ENCODE data around the gene LZTR1. TPM values are rescaled to one million over a fixed set of nuclear protein-coding genes. Genes with fewer than 3 reads are reported as not detected.

Gene LZTR1
- total and polyA plus RNA-seq, 4 donors = 11.3 to 83.9 (median 70.4) TPM

DNA sequence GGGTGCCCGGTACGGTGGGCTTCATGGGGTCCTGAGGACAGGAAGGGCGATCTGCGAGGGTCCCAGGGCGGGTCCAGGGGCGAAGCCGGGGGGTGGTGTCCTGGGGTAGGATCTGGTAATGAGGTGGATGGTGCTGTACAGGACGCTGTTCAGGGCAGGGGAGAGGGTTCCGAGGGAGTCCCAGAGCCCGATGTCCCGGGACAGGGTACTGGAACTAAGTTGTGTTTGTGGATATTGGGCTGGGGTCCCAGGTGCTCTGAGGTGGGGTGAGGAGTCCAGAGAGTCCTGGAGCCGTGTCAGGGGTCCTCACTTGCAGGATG is 426 bp downstream of the LZTR1 start:
- Histone ChIP-seq H3K4me3 (ENCODE audit: low read length in 2 of 2) (peak overlapping the region; percentile 68 to 83), H3K4me1 (ENCODE audit: control insufficient read depth in 1 of 2, insufficient read depth in 2 of 2, low read length in 2 of 2) (no peaks in the 10 kb centered on the region), H3K27me3 (ENCODE audit: control insufficient read depth in 1 of 2, insufficient read depth in 2 of 2, low read length in 1 of 2) (no peaks in the 10 kb centered on the region), H3K27ac (ENCODE audit: low read depth in 1 of 2, low read length in 2 of 2) (no peak overlapping the region), H3K9me3 (ENCODE audit: control insufficient read depth, low read length) (peaks cover 3% of the 10 kb centered on the region), H3K36me3 (ENCODE audit: control insufficient read depth in 1 of 2, insufficient read depth in 2 of 2, low read length in 1 of 2) (peaks cover 0 to 1% of the 10 kb centered on the region in 2 donors)
- intact Hi-C loops (cut with DNase I) = loop anchor here (1.0 to 5.0 kb wide), 2 partner anchors 19 to 95 kb away; no protein-coding TSS in a partner anchor
- WGBS, 2 donors = 0 to 1% methylated on average over 12 of the region's 12 CpGs
- no peak for DNase-seq
- ATAC-seq (ENCODE audit: low FRiP score) = no peak

DNA sequence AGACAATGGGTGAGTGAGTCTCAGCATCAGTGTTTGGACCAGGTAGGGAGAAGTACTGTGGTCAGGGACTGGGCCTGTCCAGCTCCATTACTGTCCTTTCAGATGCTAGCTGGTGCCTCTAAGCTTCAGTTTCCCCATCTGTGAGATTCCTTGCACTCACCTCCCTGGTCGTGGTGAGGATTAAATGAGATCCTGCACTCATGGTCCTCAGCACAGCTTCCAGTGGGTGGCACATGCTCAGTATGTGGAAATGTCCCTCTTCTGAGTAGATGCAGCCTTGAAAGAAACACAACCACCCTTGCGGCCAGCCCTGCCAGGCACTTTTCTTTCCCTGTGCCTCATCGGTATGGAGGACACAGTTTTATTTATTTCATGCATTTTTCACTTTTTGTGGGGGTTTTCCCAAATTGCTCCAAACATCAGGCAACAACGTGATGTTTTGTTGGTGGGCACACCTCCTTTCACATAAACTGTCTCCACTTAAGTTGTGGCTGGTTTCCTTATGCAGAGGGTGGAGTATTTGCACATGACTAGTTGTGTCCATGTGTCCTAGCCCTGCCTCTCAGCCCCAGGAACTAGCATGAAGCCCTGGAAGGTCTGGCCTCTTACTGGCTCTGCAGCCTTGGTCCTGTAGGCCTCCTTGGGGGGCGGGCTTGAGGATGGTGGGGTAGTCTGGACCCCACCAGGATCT is 1.1 kb downstream of the LZTR1 start:
- Histone ChIP-seq H3K27ac (ENCODE audit: low read depth in 1 of 2, low read length in 2 of 2) (no peak overlapping the region), H3K27me3 (ENCODE audit: control insufficient read depth in 1 of 2, insufficient read depth in 2 of 2, low read length in 1 of 2) (no peaks in the 10 kb centered on the region), H3K36me3 (ENCODE audit: control insufficient read depth in 1 of 2, insufficient read depth in 2 of 2, low read length in 1 of 2) (peaks cover 0 to 1% of the 10 kb centered on the region in 2 donors), H3K4me1 (ENCODE audit: control insufficient read depth in 1 of 2, insufficient read depth in 2 of 2, low read length in 2 of 2) (no peaks in the 10 kb centered on the region), H3K9me3 (ENCODE audit: control insufficient read depth, low read length) (peaks cover 3% of the 10 kb centered on the region), H3K4me3 (ENCODE audit: low read length in 2 of 2) (peak overlapping the region; percentile 68 to 83)
- WGBS, 2 donors = 70 to 76% methylated on average over 5 of the region's 5 CpGs
- DNase-seq (no peak), ATAC-seq (ENCODE audit: low FRiP score) (no peak)
- intact Hi-C loops (cut with DNase I) = loop anchor here in 1 of 2 donors (5.0 kb wide), 1 partner anchor 96 kb away; no protein-coding TSS in a partner anchor

DNA sequence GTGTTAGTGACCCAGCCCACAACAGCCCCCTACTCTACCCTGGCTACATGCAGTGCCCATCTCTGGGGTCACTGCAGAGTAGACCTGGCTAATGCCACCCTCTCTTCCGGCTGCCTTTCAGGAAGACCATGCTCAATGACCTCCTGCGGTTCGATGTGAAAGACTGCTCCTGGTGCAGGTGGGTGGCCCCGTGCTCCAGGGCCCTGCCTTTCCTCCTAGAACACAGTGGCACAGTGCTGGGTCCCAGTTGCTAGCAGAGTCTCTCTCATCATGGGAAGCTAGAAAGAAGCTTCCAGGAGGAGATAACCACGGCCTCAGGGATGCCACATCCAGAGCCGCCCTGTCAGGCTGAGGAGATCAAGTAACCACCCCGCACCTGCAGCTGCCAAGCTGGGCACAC is 3.6 kb downstream of the LZTR1 start:
- DNase-seq = no peak
- no peaks in the 10 kb centered on the region for H3K4me1 ChIP-seq (ENCODE audit: control insufficient read depth in 1 of 2, insufficient read depth in 2 of 2, low read length in 2 of 2)
- WGBS, 2 donors = 92 to 93% methylated on average over 7 of the region's 7 CpGs
- H3K27me3 ChIP-seq (ENCODE audit: control insufficient read depth in 1 of 2, insufficient read depth in 2 of 2, low read length in 1 of 2) = no peaks in the 10 kb centered on the region
- intact Hi-C loops (cut with DNase I) = no loop called here
- ATAC-seq (ENCODE audit: low FRiP score) = no peak
- peaks cover 0 to 1% of the 10 kb centered on the region in 2 donors for H3K36me3 ChIP-seq (ENCODE audit: control insufficient read depth in 1 of 2, insufficient read depth in 2 of 2, low read length in 1 of 2)
- H3K4me3 ChIP-seq (ENCODE audit: low read length in 2 of 2) = no peak overlapping the region
- no peaks in the 10 kb centered on the region for H3K9me3 ChIP-seq (ENCODE audit: control insufficient read depth, low read length)
- H3K27ac ChIP-seq (ENCODE audit: low read depth in 1 of 2, low read length in 2 of 2) = no peak overlapping the region

DNA sequence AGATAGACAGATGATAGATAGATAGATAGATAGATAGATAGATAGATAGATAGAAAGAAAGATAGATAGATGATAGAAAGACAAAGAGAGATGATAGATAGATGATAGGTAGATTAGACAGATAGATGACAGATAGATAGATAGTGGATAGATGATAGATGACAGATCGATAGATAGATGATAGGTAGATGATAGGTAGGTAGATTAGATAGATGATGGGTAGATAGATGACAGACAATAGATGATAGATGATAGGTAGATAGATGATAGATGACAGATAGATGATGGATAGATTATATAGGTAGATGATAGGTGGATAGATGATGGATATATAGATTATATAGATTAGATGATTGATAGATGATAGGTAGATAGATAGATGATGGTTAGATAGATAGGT is 4.3 kb downstream of the LZTR1 start:
- H3K36me3 ChIP-seq (ENCODE audit: control insufficient read depth in 1 of 2, insufficient read depth in 2 of 2, low read length in 1 of 2) = peaks cover 0 to 1% of the 10 kb centered on the region in 2 donors
- no peaks in the 10 kb centered on the region for H3K27me3 ChIP-seq (ENCODE audit: control insufficient read depth in 1 of 2, insufficient read depth in 2 of 2, low read length in 1 of 2)
- no peak overlapping the region for H3K4me3 ChIP-seq (ENCODE audit: low read length in 2 of 2)
- intact Hi-C loops (cut with DNase I) = no loop called here
- no peak overlapping the region for H3K27ac ChIP-seq (ENCODE audit: low read depth in 1 of 2, low read length in 2 of 2)
- H3K9me3 ChIP-seq (ENCODE audit: control insufficient read depth, low read length) = no peaks in the 10 kb centered on the region
- 92 to 95% methylated on average over 1 of the region's 1 CpG for WGBS, 2 donors
- H3K4me1 ChIP-seq (ENCODE audit: control insufficient read depth in 1 of 2, insufficient read depth in 2 of 2, low read length in 2 of 2) = no peaks in the 10 kb centered on the region
- no peak for DNase-seq
- ATAC-seq (ENCODE audit: low FRiP score) = no peak

DNA sequence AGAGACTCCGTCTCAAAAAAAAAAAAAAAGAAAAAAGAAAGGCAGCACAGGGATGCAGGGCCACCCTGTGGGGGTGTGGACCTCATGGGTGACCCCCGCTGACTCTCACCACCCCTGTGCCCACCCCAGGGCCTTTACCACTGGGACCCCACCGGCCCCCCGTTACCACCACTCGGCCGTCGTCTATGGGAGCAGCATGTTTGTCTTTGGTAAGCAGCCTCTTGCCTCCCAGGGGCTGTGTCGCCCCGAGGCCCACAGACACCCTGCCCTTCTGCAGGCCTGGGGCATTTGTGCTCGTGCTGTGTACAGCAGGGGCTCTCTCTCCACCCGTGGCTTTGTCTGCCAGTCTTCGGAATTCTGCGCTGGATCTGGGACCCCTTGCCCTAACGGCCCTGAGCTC is 5.3 kb downstream of the LZTR1 start:
- Histone ChIP-seq H3K36me3 (ENCODE audit: control insufficient read depth in 1 of 2, insufficient read depth in 2 of 2, low read length in 1 of 2) (peaks cover 0 to 4% of the 10 kb centered on the region in 2 donors), H3K27me3 (ENCODE audit: control insufficient read depth in 1 of 2, insufficient read depth in 2 of 2, low read length in 1 of 2) (no peaks in the 10 kb centered on the region), H3K4me1 (ENCODE audit: control insufficient read depth in 1 of 2, insufficient read depth in 2 of 2, low read length in 2 of 2) (no peaks in the 10 kb centered on the region), H3K9me3 (ENCODE audit: control insufficient read depth, low read length) (no peaks in the 10 kb centered on the region), H3K27ac (ENCODE audit: low read depth in 1 of 2, low read length in 2 of 2) (no peak overlapping the region), H3K4me3 (ENCODE audit: low read length in 2 of 2) (no peak overlapping the region)
- intact Hi-C loops (cut with DNase I) = no loop called here
- no peak for DNase-seq
- WGBS, 2 donors = 88 to 90% methylated on average over 13 to 14 of the region's 14 CpGs
- no peak for ATAC-seq (ENCODE audit: low FRiP score)

DNA sequence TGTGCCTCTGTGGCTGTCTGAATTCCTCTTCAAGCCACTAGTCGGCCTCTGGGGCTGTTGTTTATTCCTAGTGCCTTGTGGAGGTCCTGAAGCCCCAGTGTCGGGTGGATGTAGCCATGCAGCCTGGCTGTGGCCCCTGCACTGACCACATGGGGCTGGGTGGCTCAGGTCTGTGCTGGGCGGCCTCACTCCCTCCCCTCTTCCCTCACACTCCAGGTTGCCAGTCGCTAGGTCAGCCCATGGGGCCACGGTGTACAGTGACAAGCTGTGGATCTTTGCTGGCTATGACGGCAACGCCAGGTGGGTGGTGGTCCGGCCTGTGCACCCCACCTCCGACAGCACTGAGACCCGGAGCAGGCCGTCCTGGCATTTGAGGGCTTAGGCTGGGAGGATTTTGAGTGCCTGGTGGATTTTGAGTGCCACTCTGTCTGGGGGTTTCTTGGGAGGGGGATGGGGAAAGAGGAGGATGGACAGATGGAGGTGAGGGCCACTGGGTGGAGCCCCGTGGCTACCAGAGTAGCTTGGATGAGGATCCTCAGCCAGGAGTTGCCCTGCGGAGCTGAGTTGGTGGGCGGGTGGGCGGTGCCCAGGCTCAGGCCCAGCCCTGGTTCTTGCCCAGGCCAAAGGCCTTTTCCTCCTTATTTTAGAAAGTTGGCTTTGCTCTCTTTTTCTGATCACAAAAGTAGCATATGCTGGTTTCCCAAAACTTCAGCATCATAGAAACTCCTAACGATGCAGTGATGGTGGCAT is 6.7 kb downstream of the LZTR1 start:
- no peak for ATAC-seq (ENCODE audit: low FRiP score)
- H3K27me3 ChIP-seq (ENCODE audit: control insufficient read depth in 1 of 2, insufficient read depth in 2 of 2, low read length in 1 of 2) = no peaks in the 10 kb centered on the region
- no peak overlapping the region for H3K27ac ChIP-seq (ENCODE audit: low read depth in 1 of 2, low read length in 2 of 2)
- H3K4me1 ChIP-seq (ENCODE audit: control insufficient read depth in 1 of 2, insufficient read depth in 2 of 2, low read length in 2 of 2) = no peaks in the 10 kb centered on the region
- 85 to 88% methylated on average over 16 of the region's 16 CpGs for WGBS, 2 donors
- intact Hi-C loops (cut with DNase I) = no loop called here
- H3K4me3 ChIP-seq (ENCODE audit: low read length in 2 of 2) = no peak overlapping the region
- no peaks in the 10 kb centered on the region for H3K9me3 ChIP-seq (ENCODE audit: control insufficient read depth, low read length)
- peaks cover 0 to 5% of the 10 kb centered on the region in 2 donors for H3K36me3 ChIP-seq (ENCODE audit: control insufficient read depth in 1 of 2, insufficient read depth in 2 of 2, low read length in 1 of 2)
- no peak for DNase-seq

DNA sequence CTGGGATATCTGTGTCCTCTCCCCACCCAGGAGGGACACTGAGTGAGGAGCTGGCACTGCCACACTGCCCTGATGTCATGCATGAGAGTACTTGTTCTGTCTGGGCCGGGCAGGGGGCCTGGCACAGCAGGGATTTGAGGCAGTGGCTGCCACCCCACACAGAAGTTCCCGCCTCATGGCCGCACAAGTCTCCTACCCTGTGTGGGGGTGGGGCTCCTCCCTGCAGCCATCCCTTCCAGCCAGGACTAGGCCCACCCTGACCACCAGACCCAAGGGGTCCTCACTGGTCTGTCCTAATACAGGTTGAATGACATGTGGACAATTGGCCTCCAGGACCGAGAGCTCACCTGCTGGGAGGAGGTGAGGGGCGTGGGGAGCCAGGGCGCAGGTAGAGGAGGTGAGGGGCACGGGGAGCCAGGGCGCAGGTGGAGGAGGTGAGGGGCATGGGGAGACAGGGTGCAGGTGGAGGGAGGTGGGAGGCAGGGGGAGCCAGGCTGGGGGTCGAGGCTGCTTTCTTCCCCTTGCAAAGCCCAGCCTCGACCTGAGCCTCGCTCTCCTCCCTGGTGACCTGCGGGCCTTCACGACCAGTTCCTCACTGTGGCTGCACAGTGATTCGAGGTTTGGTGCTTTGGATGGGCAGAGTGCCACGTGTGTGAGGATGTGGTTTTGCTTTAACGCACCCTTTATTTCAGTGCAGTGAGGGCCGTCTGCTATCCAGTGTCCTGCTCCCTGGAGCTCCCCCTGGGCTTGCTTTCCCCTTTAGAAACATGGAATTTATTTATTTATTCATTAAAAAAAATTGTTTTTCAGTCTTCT is 7.4 kb downstream of the LZTR1 start:
- ATAC-seq (ENCODE audit: low FRiP score) = no peak
- intact Hi-C loops (cut with DNase I) = no loop called here

DNA sequence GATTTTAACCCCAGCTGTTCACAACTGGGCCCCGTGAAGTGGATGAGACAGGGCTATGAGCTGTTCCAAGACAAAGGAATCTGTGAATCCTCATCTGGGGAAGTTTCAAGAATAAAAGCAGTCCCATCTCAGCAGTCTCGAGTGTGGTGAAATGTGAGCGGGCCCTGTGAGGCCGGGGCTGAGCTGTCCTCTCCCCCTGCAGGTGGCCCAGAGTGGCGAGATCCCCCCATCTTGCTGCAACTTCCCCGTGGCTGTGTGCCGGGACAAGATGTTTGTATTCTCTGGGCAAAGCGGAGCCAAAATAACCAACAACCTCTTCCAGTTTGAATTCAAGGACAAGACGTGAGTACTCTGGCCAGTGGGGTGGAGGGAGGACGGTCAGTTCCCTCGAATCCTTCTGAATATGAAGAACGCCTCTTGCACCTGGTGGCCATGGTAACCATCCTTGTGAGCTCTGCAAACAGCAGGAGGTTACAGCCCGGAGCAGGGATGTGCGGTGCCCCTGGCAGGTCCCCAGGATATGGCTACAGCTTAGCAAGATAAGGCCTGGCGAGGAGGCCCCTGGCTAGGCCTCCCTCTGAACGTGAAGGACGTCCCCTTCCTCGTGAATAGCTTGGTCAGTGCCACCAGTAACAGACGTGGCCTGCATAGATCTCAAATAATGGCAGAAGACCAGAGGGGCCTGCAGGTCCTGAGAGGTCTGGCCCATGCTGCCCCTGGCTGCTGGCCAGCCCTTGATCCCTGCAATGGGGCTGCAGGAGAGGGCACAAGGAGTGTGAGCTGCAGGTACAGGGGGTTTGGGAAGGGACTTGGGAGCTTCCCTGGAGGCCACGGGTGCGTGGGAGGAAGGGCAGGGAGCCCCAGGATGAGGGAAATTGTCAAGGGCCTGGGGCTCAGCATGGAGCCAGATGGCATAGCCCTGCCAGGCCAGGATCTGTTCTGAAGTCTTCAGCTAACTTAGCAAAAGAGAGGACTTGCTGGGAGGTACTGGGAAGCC is 8.4 kb downstream of the LZTR1 start:
- WGBS, 2 donors = 74% methylated on average over 21 of the region's 21 CpGs
- H3K27ac ChIP-seq (ENCODE audit: low read depth in 1 of 2, low read length in 2 of 2) = no peak overlapping the region
- peaks cover 0 to 5% of the 10 kb centered on the region in 2 donors for H3K36me3 ChIP-seq (ENCODE audit: control insufficient read depth in 1 of 2, insufficient read depth in 2 of 2, low read length in 1 of 2)

More for the DNA sequence above, 7.4 kb downstream of the LZTR1 start:
- Histone ChIP-seq H3K9me3 (ENCODE audit: control insufficient read depth, low read length) (no peaks in the 10 kb centered on the region), H3K36me3 (ENCODE audit: control insufficient read depth in 1 of 2, insufficient read depth in 2 of 2, low read length in 1 of 2) (peaks cover 0 to 5% of the 10 kb centered on the region in 2 donors), H3K27me3 (ENCODE audit: control insufficient read depth in 1 of 2, insufficient read depth in 2 of 2, low read length in 1 of 2) (no peaks in the 10 kb centered on the region), H3K4me3 (ENCODE audit: low read length in 2 of 2) (no peak overlapping the region), H3K27ac (ENCODE audit: low read depth in 1 of 2, low read length in 2 of 2) (no peak overlapping the region), H3K4me1 (ENCODE audit: control insufficient read depth in 1 of 2, insufficient read depth in 2 of 2, low read length in 2 of 2) (no peaks in the 10 kb centered on the region)
- no peak for DNase-seq
- WGBS, 2 donors = 63 to 70% methylated on average over 14 to 17 of the region's 17 CpGs

More for the DNA sequence above, 8.4 kb downstream of the LZTR1 start:
- DNase-seq (no peak), ATAC-seq (ENCODE audit: low FRiP score) (no peak)
- no peaks in the 10 kb centered on the region for H3K4me1 ChIP-seq (ENCODE audit: control insufficient read depth in 1 of 2, insufficient read depth in 2 of 2, low read length in 2 of 2)
- no peaks in the 10 kb centered on the region for H3K9me3 ChIP-seq (ENCODE audit: control insufficient read depth, low read length)
- intact Hi-C loops (cut with DNase I) = no loop called here
- H3K27me3 ChIP-seq (ENCODE audit: control insufficient read depth in 1 of 2, insufficient read depth in 2 of 2, low read length in 1 of 2) = no peaks in the 10 kb centered on the region
- no peak overlapping the region for H3K4me3 ChIP-seq (ENCODE audit: low read length in 2 of 2)

Data from aorta (tissue), 5 donors.